ENCODE data around the gene LRP8.
A peak's percentile ranks its signal among the peaks of the same experiment; 100 is the strongest.

Gene LRP8

GRCh38 chr1:53332186-53332564, 4.3 kb upstream of the LRP8 start:
- TF ChIP-seq, protein P1, sequence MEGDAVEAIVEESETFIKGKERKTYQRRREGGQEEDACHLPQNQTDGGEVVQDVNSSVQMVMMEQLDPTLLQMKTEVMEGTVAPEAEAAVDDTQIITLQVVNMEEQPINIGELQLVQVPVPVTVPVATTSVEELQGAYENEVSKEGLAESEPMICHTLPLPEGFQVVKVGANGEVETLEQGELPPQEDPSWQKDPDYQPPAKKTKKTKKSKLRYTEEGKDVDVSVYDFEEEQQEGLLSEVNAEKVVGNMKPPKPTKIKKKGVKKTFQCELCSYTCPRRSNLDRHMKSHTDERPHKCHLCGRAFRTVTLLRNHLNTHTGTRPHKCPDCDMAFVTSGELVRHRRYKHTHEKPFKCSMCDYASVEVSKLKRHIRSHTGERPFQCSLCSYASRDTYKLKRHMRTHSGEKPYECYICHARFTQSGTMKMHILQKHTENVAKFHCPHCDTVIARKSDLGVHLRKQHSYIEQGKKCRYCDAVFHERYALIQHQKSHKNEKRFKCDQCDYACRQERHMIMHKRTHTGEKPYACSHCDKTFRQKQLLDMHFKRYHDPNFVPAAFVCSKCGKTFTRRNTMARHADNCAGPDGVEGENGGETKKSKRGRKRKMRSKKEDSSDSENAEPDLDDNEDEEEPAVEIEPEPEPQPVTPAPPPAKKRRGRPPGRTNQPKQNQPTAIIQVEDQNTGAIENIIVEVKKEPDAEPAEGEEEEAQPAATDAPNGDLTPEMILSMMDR (IDR thresholded peaks at IDR 0.05; ENCODE audit: low read depth, low read length), result no peak
- H3K27me3 ChIP-seq, result no peaks in the 10 kb centered on the region
- no peaks in the 10 kb centered on the region for H3K36me3 ChIP-seq
- no peak overlapping the region for H3K4me3 ChIP-seq (ENCODE audit: low read depth, low read length)
- DNase-seq, result no peak
- no peaks in the 10 kb centered on the region for H3K4me1 ChIP-seq
- no peaks in the 10 kb centered on the region for H3K9me3 ChIP-seq

DNA sequence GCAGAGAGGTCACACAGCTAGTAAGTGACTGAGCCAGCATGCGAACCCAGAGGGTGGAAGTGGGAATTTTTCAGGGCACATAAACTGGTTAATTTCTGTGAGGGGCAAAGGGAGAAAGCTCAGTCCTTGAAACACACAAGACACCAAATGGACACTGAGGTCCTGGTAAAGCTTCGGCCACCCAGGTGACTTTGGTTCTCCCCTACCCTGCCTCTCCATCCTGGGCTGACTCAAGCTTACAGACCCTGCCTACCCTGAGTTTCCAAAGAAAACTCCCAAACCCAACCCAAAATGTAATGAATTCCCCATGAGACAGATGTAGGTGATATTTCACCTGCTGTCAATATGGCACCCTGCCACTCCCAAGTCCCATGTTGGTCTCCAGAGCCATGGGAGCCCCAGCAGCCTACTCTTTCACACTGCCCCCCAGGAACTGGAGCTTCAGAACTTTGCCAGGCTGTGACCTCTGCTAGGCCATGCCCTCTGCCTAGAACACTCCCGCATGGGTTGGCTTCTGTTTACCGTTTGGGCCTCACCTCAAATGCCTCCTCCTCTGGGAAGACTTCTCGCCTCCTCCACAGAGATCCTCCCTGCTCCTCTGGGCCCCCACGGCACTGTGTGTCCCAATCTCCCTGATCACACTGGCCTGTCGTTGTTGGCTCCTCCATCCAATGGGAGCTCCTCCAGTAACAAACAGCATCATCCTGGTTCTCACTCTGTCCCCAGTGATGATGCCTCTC, 3.7 kb upstream of the LRP8 start:
- Histone ChIP-seq H3K27me3 (no peaks in the 10 kb centered on the region), H3K36me3 (no peaks in the 10 kb centered on the region), H3K4me1 (no peaks in the 10 kb centered on the region), H3K4me3 (ENCODE audit: low read depth, low read length) (no peak overlapping the region), H3K9me3 (no peaks in the 10 kb centered on the region)
- DNase-seq, result no peak
- TF ChIP-seq, protein P1 (IDR thresholded peaks at IDR 0.05; ENCODE audit: low read depth, low read length), result no peak

DNA sequence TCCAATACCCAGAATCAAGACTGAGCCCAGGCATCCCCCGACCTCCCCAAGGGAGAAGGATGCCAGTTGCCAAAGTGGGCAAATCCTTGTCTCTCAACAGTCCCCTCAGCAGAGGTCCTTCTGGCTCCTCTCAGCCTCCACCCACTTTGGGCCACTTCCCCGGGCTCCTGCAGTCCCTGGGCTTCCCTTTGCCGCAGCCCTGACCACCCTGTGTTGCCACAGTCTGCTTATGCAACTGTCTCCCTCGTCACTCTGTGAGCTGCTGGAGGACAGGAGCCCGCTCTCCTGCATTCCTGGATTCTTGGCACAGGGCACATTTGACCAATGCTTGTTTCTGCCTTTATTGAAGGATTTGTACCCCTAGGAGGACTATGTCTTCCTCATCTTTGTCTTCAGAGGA, 2.9 kb upstream of the LRP8 start:
- Histone ChIP-seq H3K9me3 (no peaks in the 10 kb centered on the region), H3K36me3 (no peaks in the 10 kb centered on the region), H3K27me3 (no peaks in the 10 kb centered on the region), H3K4me1 (no peaks in the 10 kb centered on the region), H3K4me3 (ENCODE audit: low read depth, low read length) (no peak overlapping the region)
- DNase-seq, result no peak
- TF ChIP-seq, protein P1 (IDR thresholded peaks at IDR 0.05; ENCODE audit: low read depth, low read length), result no peak

DNA sequence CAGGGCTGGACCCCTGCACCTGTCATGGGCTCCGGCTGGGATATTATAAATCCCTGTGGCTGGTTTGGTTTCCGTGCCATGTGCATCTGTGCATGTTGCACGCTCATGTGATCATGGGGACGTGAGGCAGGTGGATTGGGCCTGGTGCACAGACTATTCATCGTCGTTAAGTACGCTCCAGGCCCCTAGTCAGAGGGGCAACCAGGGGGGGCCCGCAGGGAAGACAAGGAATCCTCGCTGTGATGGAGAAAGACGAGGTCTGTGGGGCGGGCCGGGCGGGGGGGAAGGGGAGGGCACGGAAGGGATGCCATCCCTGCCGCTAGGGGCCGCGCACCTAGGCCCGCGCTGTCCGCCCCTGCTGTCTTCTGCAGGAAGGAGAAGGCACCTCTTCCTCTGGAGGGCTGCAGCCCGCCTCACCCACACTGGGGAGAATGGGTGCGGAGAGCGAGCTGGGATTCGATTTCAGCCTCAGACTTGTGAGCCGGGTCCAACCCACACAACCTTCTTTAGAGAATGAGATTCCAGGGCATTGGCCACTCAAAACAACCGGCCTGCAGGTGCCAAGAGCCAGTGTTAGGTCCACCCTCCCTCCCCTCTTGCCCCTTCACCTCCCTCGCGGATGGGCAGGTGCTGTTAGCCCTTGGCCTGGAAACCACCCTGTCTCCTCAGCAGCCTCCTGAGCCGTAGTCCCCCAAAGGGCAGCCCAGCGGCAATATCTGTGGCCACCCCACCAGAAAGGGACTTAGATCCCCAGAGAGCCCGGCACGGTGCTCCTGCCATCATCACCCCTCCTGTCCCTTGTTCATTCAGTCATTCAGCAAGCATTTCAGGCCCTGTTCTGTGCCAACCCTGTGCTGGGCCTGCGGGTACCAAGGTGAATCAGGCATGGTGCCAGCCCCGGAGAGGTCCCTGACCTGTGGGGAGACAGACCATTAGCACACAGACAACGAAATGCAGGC, 950 bp upstream of the LRP8 start:
- TF ChIP-seq, protein P1 (IDR thresholded peaks at IDR 0.05; ENCODE audit: low read depth, low read length), result no peak
- peaks cover 7% of the 10 kb centered on the region; the same call in 1 of the 2 replicates for H3K36me3 ChIP-seq
- no peaks in the 10 kb centered on the region for H3K4me1 ChIP-seq
- H3K27me3 ChIP-seq, result no peaks in the 10 kb centered on the region
- H3K9me3 ChIP-seq, result no peaks in the 10 kb centered on the region
- DNase-seq, result no peak
- no peak overlapping the region for H3K4me3 ChIP-seq (ENCODE audit: low read depth, low read length)

- no peaks in the 10 kb centered on the region for H3K9me3 ChIP-seq
- H3K4me1 ChIP-seq, result no peaks in the 10 kb centered on the region
- H3K4me3 ChIP-seq (ENCODE audit: low read depth, low read length), result peak overlapping the region; percentile 74
- H3K36me3 ChIP-seq, result peaks cover 7% of the 10 kb centered on the region; the same call in 1 of the 2 replicates
- TF ChIP-seq, protein P1 (IDR thresholded peaks at IDR 0.05; ENCODE audit: low read depth, low read length), result no peak
- no peaks in the 10 kb centered on the region for H3K27me3 ChIP-seq
- peak; percentile 61 for DNase-seq
Measured at GRCh38 chr1:53327182-53327913, 522 bp downstream of the LRP8 start.

Data from BE2C (cell line).